RWPE1 (cell line): ENCODE results near the gene PLEKHG5.

ENCODE experiments used
- CTCF ChIA-PET: fragments of 350-600 bp; sonication (Branson Sonifier 250); formaldehyde crosslinking; extraction: SDS; loops from one replicate; lab custom pipeline; 2021; lab: Yijun Ruan, JAX
- POLR2A ChIA-PET: fragments of 400-600 bp; formaldehyde crosslinking; extraction: SDS; loops from one replicate; lab custom pipeline; 2020; ENCODE audit warnings: antibody characterized with exemption; ENCODE audit not compliant: low non-redundant PET; lab: Yijun Ruan, JAX
- DNase-seq: peaks from one replicate; pipeline ENCODE4 v3.0.0; 2012; ENCODE audit warnings: low spot score
- H3K27ac ChIP-seq: fragments of 450-650 bp; 2 replicates; pipeline ENCODE4 v1.5.1; 2017
- CTCF ChIP-seq: fragments of 450-650 bp; conservative IDR thresholded peaks from 2 replicates; pipeline ENCODE4 v1.5.1; 2017; ENCODE audit warnings: low read depth, mild to moderate bottlenecking

PLEKHG5 gene

GRCh38 chr1:6466023-6466422, 25.4 kb downstream of the PLEKHG5 start, which contains the start of gene TNFRSF25:
TSS of gene TNFRSF25 (minus strand) at chr1:6466173. CDS start at chr1:6466107, 66 bp downstream.
- no peak for TF ChIP-seq CTCF
- no peak for DNase-seq
- POLR2A ChIA-PET: no interaction called here
- peak within 1 kb of the TSS; percentile 52 for H3K27ac ChIP-seq
- CTCF ChIA-PET: interaction anchor here (0.6 kb wide), 1 partner anchor 168 kb away, joined by 3 read pairs; no protein-coding TSS in a partner anchor

GRCh38 chr1:6465461-6466005, 25.9 kb downstream of the PLEKHG5 start:
- ChIA-PET POLR2A (no interaction called here), CTCF (no interaction called here)
- peak overlapping the region; percentile 52 for H3K27ac ChIP-seq
- no peak for DNase-seq
- TF ChIP-seq CTCF: no peak

DNA sequence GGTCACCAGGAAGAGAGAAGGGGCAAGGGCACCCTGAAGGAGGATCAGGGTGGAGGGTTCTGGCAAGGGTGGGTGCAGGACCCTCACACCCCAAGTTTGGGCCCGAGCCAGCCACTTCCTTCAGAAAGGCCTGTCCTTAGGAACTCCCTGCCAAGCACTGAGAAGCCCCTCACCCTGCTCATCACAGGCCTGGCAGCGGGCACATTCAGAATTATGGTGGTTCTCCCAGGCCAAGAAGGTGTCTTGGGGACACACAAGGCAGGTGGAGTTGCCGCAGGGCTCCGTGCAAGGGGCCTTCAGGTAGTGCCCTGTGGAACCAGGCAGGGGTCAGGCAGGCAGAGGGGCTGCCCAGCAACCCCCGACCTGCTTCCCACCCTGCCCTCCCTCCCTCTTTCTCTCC, 26.6 kb downstream of the PLEKHG5 start:
- peak overlapping the region; percentile 52 for H3K27ac ChIP-seq
- DNase-seq: no peak
- no peak for TF ChIP-seq CTCF
- POLR2A ChIA-PET: no interaction called here
- CTCF ChIA-PET: no interaction called here

DNA sequence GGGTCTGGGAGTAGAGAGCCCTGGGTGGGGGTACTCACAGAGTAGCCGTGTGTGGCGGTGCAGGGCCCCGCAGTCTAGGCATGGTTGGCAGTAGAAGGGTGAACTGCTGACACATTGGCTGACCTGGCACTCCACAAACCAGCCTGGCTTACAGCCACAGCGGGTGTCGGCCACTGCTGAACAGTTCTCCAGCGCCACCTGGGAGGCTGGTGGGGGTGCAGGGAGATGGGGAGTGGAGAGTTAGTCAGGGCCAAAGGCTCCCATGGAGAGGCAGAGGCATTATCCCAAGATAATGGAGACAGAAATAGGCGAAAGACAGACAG, 27.0 kb downstream of the PLEKHG5 start:
- POLR2A ChIA-PET: no interaction called here

GRCh38 chr1:6463120-6463412, 28.4 kb downstream of the PLEKHG5 start:
- no peak for TF ChIP-seq CTCF
- no peak for DNase-seq
- H3K27ac ChIP-seq: 0 out of 2 replicates have a peak overlapping the region, but pooled peaks have one; percentile 2
- ChIA-PET POLR2A (no interaction called here), CTCF (interaction anchor here (1.1 to 1.8 kb wide), 2 partner anchors 9 to 28 kb away, joined by 3 read pairs; no protein-coding TSS in a partner anchor)

More for the DNA sequence above, 27.0 kb downstream of the PLEKHG5 start:
- peak overlapping the region; percentile 52 for H3K27ac ChIP-seq
- DNase-seq: no peak
- no peak for TF ChIP-seq CTCF
- CTCF ChIA-PET: no interaction called here

- DNase-seq: no peak
- ChIA-PET CTCF (interaction anchor here (1.1 to 1.8 kb wide), 3 partner anchors 9 to 28 kb away, joined by 3 to 5 read pairs (median 3); no protein-coding TSS in a partner anchor), POLR2A (no interaction called here)
- 0 out of 2 replicates have a peak overlapping the region, but pooled peaks have one; percentile 2 for H3K27ac ChIP-seq
- no peak for TF ChIP-seq CTCF
Observed at GRCh38 chr1:6462412-6463119, 28.9 kb downstream of the PLEKHG5 start.
